ENCODE measurements around the gene GLT8D2.

Gene GLT8D2

GRCh38 chr12:104058802-104059201 lies 8.8 kb upstream of the GLT8D2 start:
- Histone ChIP-seq H2BK5ac (ENCODE audit: low read depth, low read length, poor library complexity) (no peak overlapping the region), H2AFZ (ENCODE audit: insufficient read depth, low read length, poor library complexity) (no peak overlapping the region), H3K9ac (ENCODE audit: low read length) (no peak overlapping the region), H3K79me1 (ENCODE audit: low read length) (peaks cover 3% of the 10 kb centered on the region), H3K4me3 (ENCODE audit: low read depth, low read length) (no peak overlapping the region), H3K27me3 (ENCODE audit: insufficient read depth, low read length) (no peaks in the 10 kb centered on the region), H3K36me3 (ENCODE audit: control insufficient read depth in 1 of 2, insufficient read depth in 2 of 2, low read length in 2 of 2) (no peaks in the 10 kb centered on the region), H3K27ac (ENCODE audit: low read depth, low read length) (no peak overlapping the region), H3K4ac (ENCODE audit: low read depth, low read length) (no peak overlapping the region), H2BK12ac (ENCODE audit: low read length) (no peak overlapping the region), H2BK120ac (ENCODE audit: insufficient read depth, low read length, poor library complexity) (no peak overlapping the region), H4K12ac (ENCODE audit: low read depth, low read length) (no peak overlapping the region), H2AK5ac (ENCODE audit: low read length) (no peak overlapping the region), H3K9me3 (ENCODE audit: insufficient read depth, low read depth, low read length) (no peaks in the 10 kb centered on the region), H3K18ac (ENCODE audit: low read length) (no peak overlapping the region), H4K8ac (ENCODE audit: low read depth, low read length) (no peak overlapping the region), H3K23ac (ENCODE audit: low read length) (no peak overlapping the region), H4K91ac (ENCODE audit: low read depth, low read length) (no peak overlapping the region), H3K4me2 (ENCODE audit: low read length) (no peak overlapping the region), H3K79me2 (ENCODE audit: control insufficient read depth, insufficient read depth, low read length, poor library complexity) (peaks cover under 1% of the 10 kb centered on the region), H3K14ac (ENCODE audit: low read length) (no peak overlapping the region), H3K4me1 (ENCODE audit: control insufficient read depth in 1 of 2, insufficient read depth in 2 of 2, low read length in 2 of 2) (no peaks in the 10 kb centered on the region)
- WGBS (ENCODE audit: extremely low coverage, insufficient coverage, insufficient read length) = no CpG with 5 or more reads among the region's 4 CpGs
- peak; percentile 73 to 92 for DNase-seq

- peak in 1 of 2 donors; percentile 38 for DNase-seq
- H4K91ac ChIP-seq (ENCODE audit: low read depth, low read length) = no peak overlapping the region
- no peak overlapping the region for H3K9ac ChIP-seq (ENCODE audit: low read length)
- no peaks in the 10 kb centered on the region for H3K79me1 ChIP-seq (ENCODE audit: low read length)
- no peak overlapping the region for H2AFZ ChIP-seq (ENCODE audit: insufficient read depth, low read length, poor library complexity)
- H3K27ac ChIP-seq (ENCODE audit: low read depth, low read length) = no peak overlapping the region
- H2BK12ac ChIP-seq (ENCODE audit: low read length) = no peak overlapping the region
- no peak overlapping the region for H3K23ac ChIP-seq (ENCODE audit: low read length)
- H4K12ac ChIP-seq (ENCODE audit: low read depth, low read length) = no peak overlapping the region
- no peaks in the 10 kb centered on the region for H3K27me3 ChIP-seq (ENCODE audit: insufficient read depth, low read length)
- H3K9me3 ChIP-seq (ENCODE audit: insufficient read depth, low read depth, low read length) = no peaks in the 10 kb centered on the region
- no peak overlapping the region for H2BK5ac ChIP-seq (ENCODE audit: low read depth, low read length, poor library complexity)
- no peak overlapping the region for H3K14ac ChIP-seq (ENCODE audit: low read length)
- no peak overlapping the region for H3K4me3 ChIP-seq (ENCODE audit: low read depth, low read length)
- H3K4ac ChIP-seq (ENCODE audit: low read depth, low read length) = no peak overlapping the region
- no peak overlapping the region for H3K18ac ChIP-seq (ENCODE audit: low read length)
- no peak overlapping the region for H4K8ac ChIP-seq (ENCODE audit: low read depth, low read length)
- H3K36me3 ChIP-seq (ENCODE audit: control insufficient read depth in 1 of 2, insufficient read depth in 2 of 2, low read length in 2 of 2) = no peaks in the 10 kb centered on the region
- no peak overlapping the region for H2BK120ac ChIP-seq (ENCODE audit: insufficient read depth, low read length, poor library complexity)
- no peak overlapping the region for H3K4me2 ChIP-seq (ENCODE audit: low read length)
- no peaks in the 10 kb centered on the region for H3K79me2 ChIP-seq (ENCODE audit: control insufficient read depth, insufficient read depth, low read length, poor library complexity)
- H2AK5ac ChIP-seq (ENCODE audit: low read length) = no peak overlapping the region
- no CpG with 5 or more reads among the region's 1 CpG for WGBS (ENCODE audit: extremely low coverage, insufficient coverage, insufficient read length)
- no peaks in the 10 kb centered on the region for H3K4me1 ChIP-seq (ENCODE audit: control insufficient read depth in 1 of 2, insufficient read depth in 2 of 2, low read length in 2 of 2)
Observed at GRCh38 chr12:104057771-104058197, 7.8 kb upstream of the GLT8D2 start.

- Histone ChIP-seq H3K4ac (ENCODE audit: low read depth, low read length) (no peak overlapping the region), H3K27me3 (ENCODE audit: insufficient read depth, low read length) (no peaks in the 10 kb centered on the region), H3K9ac (ENCODE audit: low read length) (no peak overlapping the region), H4K8ac (ENCODE audit: low read depth, low read length) (no peak overlapping the region), H2AK5ac (ENCODE audit: low read length) (no peak overlapping the region), H3K9me3 (ENCODE audit: insufficient read depth, low read depth, low read length) (no peaks in the 10 kb centered on the region), H3K79me2 (ENCODE audit: control insufficient read depth, insufficient read depth, low read length, poor library complexity) (no peaks in the 10 kb centered on the region), H3K18ac (ENCODE audit: low read length) (no peak overlapping the region), H2BK120ac (ENCODE audit: insufficient read depth, low read length, poor library complexity) (no peak overlapping the region), H4K91ac (ENCODE audit: low read depth, low read length) (no peak overlapping the region), H3K4me2 (ENCODE audit: low read length) (no peak overlapping the region), H3K4me3 (ENCODE audit: low read depth, low read length) (no peak overlapping the region), H3K4me1 (ENCODE audit: control insufficient read depth in 1 of 2, insufficient read depth in 2 of 2, low read length in 2 of 2) (no peaks in the 10 kb centered on the region), H3K14ac (ENCODE audit: low read length) (no peak overlapping the region), H3K36me3 (ENCODE audit: control insufficient read depth in 1 of 2, insufficient read depth in 2 of 2, low read length in 2 of 2) (no peaks in the 10 kb centered on the region), H3K27ac (ENCODE audit: low read depth, low read length) (no peak overlapping the region), H3K79me1 (ENCODE audit: low read length) (no peaks in the 10 kb centered on the region), H4K12ac (ENCODE audit: low read depth, low read length) (no peak overlapping the region), H2BK5ac (ENCODE audit: low read depth, low read length, poor library complexity) (no peak overlapping the region), H3K23ac (ENCODE audit: low read length) (no peak overlapping the region), H2AFZ (ENCODE audit: insufficient read depth, low read length, poor library complexity) (no peak overlapping the region), H2BK12ac (ENCODE audit: low read length) (no peak overlapping the region)
- DNase-seq = no peak
- WGBS (ENCODE audit: extremely low coverage, insufficient coverage, insufficient read length) = no CpG with 5 or more reads among the region's 4 CpGs
Observed at GRCh38 chr12:104056419-104056972, 6.5 kb upstream of the GLT8D2 start.

- no peak overlapping the region for H3K14ac ChIP-seq (ENCODE audit: low read length)
- no peaks in the 10 kb centered on the region for H3K79me2 ChIP-seq (ENCODE audit: control insufficient read depth, insufficient read depth, low read length, poor library complexity)
Observed at GRCh38 chr12:104055686-104056388, 5.8 kb upstream of the GLT8D2 start.

More at GRCh38 chr12:104055686-104056388, 5.8 kb upstream of the GLT8D2 start:
- Histone ChIP-seq H3K36me3 (ENCODE audit: control insufficient read depth in 1 of 2, insufficient read depth in 2 of 2, low read length in 2 of 2) (no peaks in the 10 kb centered on the region), H4K8ac (ENCODE audit: low read depth, low read length) (no peak overlapping the region), H3K4me1 (ENCODE audit: control insufficient read depth in 1 of 2, insufficient read depth in 2 of 2, low read length in 2 of 2) (no peaks in the 10 kb centered on the region), H3K4me3 (ENCODE audit: low read depth, low read length) (no peak overlapping the region), H3K4ac (ENCODE audit: low read depth, low read length) (no peak overlapping the region), H3K4me2 (ENCODE audit: low read length) (no peak overlapping the region), H2AK5ac (ENCODE audit: low read length) (no peak overlapping the region), H4K91ac (ENCODE audit: low read depth, low read length) (no peak overlapping the region), H3K23ac (ENCODE audit: low read length) (no peak overlapping the region), H2AFZ (ENCODE audit: insufficient read depth, low read length, poor library complexity) (no peak overlapping the region), H2BK12ac (ENCODE audit: low read length) (no peak overlapping the region), H3K27me3 (ENCODE audit: insufficient read depth, low read length) (no peaks in the 10 kb centered on the region), H3K27ac (ENCODE audit: low read depth, low read length) (no peak overlapping the region), H2BK5ac (ENCODE audit: low read depth, low read length, poor library complexity) (no peak overlapping the region), H3K9me3 (ENCODE audit: insufficient read depth, low read depth, low read length) (no peaks in the 10 kb centered on the region), H3K79me1 (ENCODE audit: low read length) (no peaks in the 10 kb centered on the region), H2BK120ac (ENCODE audit: insufficient read depth, low read length, poor library complexity) (no peak overlapping the region), H3K18ac (ENCODE audit: low read length) (no peak overlapping the region), H3K9ac (ENCODE audit: low read length) (no peak overlapping the region), H4K12ac (ENCODE audit: low read depth, low read length) (no peak overlapping the region)
- DNase-seq = no peak
- no CpG with 5 or more reads among the region's 5 CpGs for WGBS (ENCODE audit: extremely low coverage, insufficient coverage, insufficient read length)
